H9 (cell line): Measurements from ENCODE around the gene CBLN3. TPM values are rescaled to one million over a fixed set of nuclear protein-coding genes. Genes with fewer than 3 reads are reported as not detected.
A peak's percentile ranks its signal among the peaks of the same experiment; 100 is the strongest.

Experiments used
- DNase-seq: peaks from one replicate; pipeline ENCODE4 v3.0.0-alpha.2; 2017
- H2AFZ ChIP-seq: one replicate; pipeline ENCODE4 v1.6.1; 2013; ENCODE audit warnings: mild to moderate bottlenecking, low read length, control low read depth, moderate library complexity
- H2AK5ac ChIP-seq: 2 replicates; pipeline ENCODE4 v1.6.1; 2013; ENCODE audit warnings: low read length, control low read depth, mixed read lengths; ENCODE audit not compliant: insufficient read length
- H2BK120ac ChIP-seq: one replicate; pipeline ENCODE4 v1.6.1; 2013; ENCODE audit warnings: low read depth, mild to moderate bottlenecking, low read length, control low read depth, inconsistent platforms; ENCODE audit not compliant: poor library complexity, severe bottlenecking
- H2BK12ac ChIP-seq: 2 replicates; pipeline ENCODE4 v1.6.1; 2013; ENCODE audit warnings: low read length, control low read depth, mixed read lengths, low read depth; ENCODE audit not compliant: insufficient read length
- H2BK15ac ChIP-seq: 2 replicates; pipeline ENCODE4 v1.6.1; 2013; ENCODE audit warnings: low read depth, low read length, control low read depth
- H2BK20ac ChIP-seq: one replicate; pipeline ENCODE4 v1.6.1; 2013; ENCODE audit warnings: low read depth, mild to moderate bottlenecking, low read length, control low read depth, inconsistent platforms; ENCODE audit not compliant: poor library complexity, severe bottlenecking
- H2BK5ac ChIP-seq: 2 replicates; pipeline ENCODE4 v1.6.1; 2013; ENCODE audit warnings: low read length, control low read depth, mixed read lengths; ENCODE audit not compliant: insufficient read length
- H3K14ac ChIP-seq: 2 replicates; pipeline ENCODE4 v1.6.1; 2013; ENCODE audit warnings: low read length, control low read depth; ENCODE audit not compliant: insufficient read depth
- H3K18ac ChIP-seq: 2 replicates; pipeline ENCODE4 v1.6.1; 2013; ENCODE audit warnings: low read depth, mild to moderate bottlenecking, mixed read lengths, low read length, control low read depth; ENCODE audit not compliant: insufficient read length
- H3K23ac ChIP-seq: 2 replicates; pipeline ENCODE4 v1.6.1; 2013; ENCODE audit warnings: low read length, control low read depth, mixed read lengths, low read depth; ENCODE audit not compliant: insufficient read length
- H3K23me2 ChIP-seq: 2 replicates; pipeline ENCODE4 v1.6.1; 2013; ENCODE audit warnings: low read depth, mild to moderate bottlenecking, mixed read lengths, low read length, control low read depth; ENCODE audit not compliant: insufficient read length, poor library complexity, severe bottlenecking
- H3K27ac ChIP-seq: 2 replicates; pipeline ENCODE4 v1.5.1; 2013; ENCODE audit warnings: low read length, control low read depth, mixed read lengths, low read depth; ENCODE audit not compliant: insufficient read length
- H3K27me3 ChIP-seq: 2 replicates; pipeline ENCODE4 v1.6.1; 2013; ENCODE audit warnings: low read length, control low read depth, inconsistent platforms; ENCODE audit not compliant: insufficient read depth
- H3K4ac ChIP-seq: 2 replicates; pipeline ENCODE4 v1.6.1; 2013; ENCODE audit warnings: low read depth, mild to moderate bottlenecking, control low read depth, inconsistent platforms, low read length, moderate library complexity
- H3K4me1 ChIP-seq: 2 replicates; pipeline ENCODE4 v1.6.1; 2013; ENCODE audit warnings: low read length, control low read depth, inconsistent platforms; ENCODE audit not compliant: insufficient read depth
- H3K4me2 ChIP-seq: 2 replicates; pipeline ENCODE4 v1.6.1; 2013; ENCODE audit warnings: low read length, control low read depth, mixed read lengths; ENCODE audit not compliant: insufficient read length, insufficient read depth
- H3K56ac ChIP-seq: 2 replicates; pipeline ENCODE4 v1.6.1; 2013; ENCODE audit warnings: low read depth, mild to moderate bottlenecking, mixed read lengths, low read length, control low read depth; ENCODE audit not compliant: insufficient read length
- H3K79me1 ChIP-seq: 2 replicates; pipeline ENCODE4 v1.6.1; 2013; ENCODE audit warnings: low read depth, mild to moderate bottlenecking, moderate library complexity, low read length, control low read depth, inconsistent platforms; ENCODE audit not compliant: insufficient read depth, poor library complexity, severe bottlenecking
- H3K79me2 ChIP-seq: 2 replicates; pipeline ENCODE4 v1.6.1; 2013; ENCODE audit warnings: low read length, control low read depth, inconsistent platforms; ENCODE audit not compliant: insufficient read depth
- H3K9ac ChIP-seq: 2 replicates; pipeline ENCODE4 v1.6.1; 2013; ENCODE audit warnings: low read length, control low read depth, mixed read lengths; ENCODE audit not compliant: insufficient read length; ENCODE audit errors: extremely low read depth
- H3K9me3 ChIP-seq: one replicate; pipeline ENCODE4 v1.6.1; 2013; ENCODE audit warnings: low read depth, low read length, inconsistent platforms; ENCODE audit not compliant: control insufficient read depth
- H3T11ph ChIP-seq: one replicate; pipeline ENCODE4 v1.6.1; 2013; ENCODE audit warnings: mild to moderate bottlenecking, low read length, control low read depth, inconsistent platforms
- H4K20me1 ChIP-seq: one replicate; pipeline ENCODE4 v1.6.1; 2013; ENCODE audit not compliant: control insufficient read depth, insufficient read length, insufficient read depth
- H4K5ac ChIP-seq: 2 replicates; pipeline ENCODE4 v1.6.1; 2013; ENCODE audit warnings: low read depth, mild to moderate bottlenecking, mixed read lengths, low read length, control low read depth; ENCODE audit not compliant: insufficient read length
- H4K8ac ChIP-seq: replicated peaks from 2 replicates; pipeline ENCODE4 v1.6.1; 2013; ENCODE audit warnings: low read length, control low read depth, mixed read lengths, low read depth; ENCODE audit not compliant: insufficient read length
- H4K91ac ChIP-seq: 2 replicates; pipeline ENCODE4 v1.6.1; 2013; ENCODE audit warnings: low read depth, mild to moderate bottlenecking, moderate library complexity, mixed read lengths, low read length, control low read depth; ENCODE audit not compliant: insufficient read length
- H3K27ac Mint-ChIP-seq, 3 experiments: 2 replicates in 2 of 3; 3 replicates in 1 of 3; pipeline ENCODE4 v1.8.0; 2020 to 2021; ENCODE audit warnings: mixed read lengths in 3 of 3, mild to moderate bottlenecking in 1 of 3, moderate library complexity in 1 of 3
- H3K27me3 Mint-ChIP-seq: 2 replicates; pipeline ENCODE4 v1.8.0; 2021; ENCODE audit warnings: low read depth, mild to moderate bottlenecking, moderate library complexity, mixed read lengths
- H3K36me3 Mint-ChIP-seq, 3 experiments: 2 replicates in 2 of 3; 3 replicates in 1 of 3; pipeline ENCODE4 v1.8.0; 2020 to 2021; ENCODE audit warnings: low read depth in 3 of 3, mixed read lengths in 3 of 3; ENCODE audit not compliant: insufficient read depth in 1 of 3
- H3K4me1 Mint-ChIP-seq, 2 experiments: 2 replicates each; pipeline ENCODE4 v1.8.0; 2020; ENCODE audit warnings: mixed read lengths in 2 of 2
- H3K4me3 Mint-ChIP-seq, 2 experiments: 2 replicates in 1 of 2; 3 replicates in 1 of 2; pipeline ENCODE4 v1.8.0; 2020 to 2021; ENCODE audit warnings: mild to moderate bottlenecking in 2 of 2, mixed read lengths in 2 of 2, moderate library complexity in 1 of 2
- H3K9me3 Mint-ChIP-seq, 2 experiments: 2 replicates in 1 of 2; 3 replicates in 1 of 2; pipeline ENCODE4 v1.8.0; 2020; ENCODE audit warnings: mild to moderate bottlenecking in 2 of 2, mixed read lengths in 2 of 2, moderate library complexity in 1 of 2
- CTCF ChIP-seq: fragments of 200-600 bp; sonication (generic); conservative IDR thresholded peaks from 3 replicates; pipeline ENCODE4 v1.8.0; 2021; ENCODE audit warnings: antibody characterized with exemption, mild to moderate bottlenecking
- WGBS: extraction: QIAGEN DNeasy Blood & Tissue Kit; methylation state at CpG from one replicate; pipeline ENCODE4 v1.1.7; 2013; ENCODE audit warnings: missing lambda C conversion rate, low lambda C conversion rate, mixed read lengths; ENCODE audit not compliant: insufficient read length; ENCODE audit errors: extremely low coverage; 5-methylcytosine and 5-hydroxymethylcytosine counted together
- total RNA-seq: library from RNA; stranded (reverse); gene quantifications from 2 replicates; pipeline ENCODE4 v1.2.1, GENCODE V29; 2021

CBLN3 gene
- total RNA-seq, 1 experiment from 2014 or later = 0.39 TPM

- Histone ChIP-seq H2BK20ac (no peak overlapping the region), H3K27me3 (no peaks in the 10 kb centered on the region), H2AK5ac (no peak overlapping the region), H4K5ac (no peak overlapping the region), H3K27ac (no peak overlapping the region), H3K79me2 (no peaks in the 10 kb centered on the region), H4K8ac (no peak overlapping the region), H3K9me3 (no peaks in the 10 kb centered on the region), H3T11ph (no peak overlapping the region), H3K4me2 (no peak overlapping the region), H4K20me1 (peaks cover 2% of the 10 kb centered on the region), H3K9ac (no peak overlapping the region), H3K14ac (no peak overlapping the region), H3K23ac (no peak overlapping the region), H3K18ac (no peak overlapping the region), H2BK12ac (no peak overlapping the region), H2AFZ (no peak overlapping the region), H4K91ac (no peak overlapping the region), H3K23me2 (peaks cover 7% of the 10 kb centered on the region), H3K56ac (no peak overlapping the region), H3K4me1 (peaks cover 3% of the 10 kb centered on the region; the same call in 1 of the 2 replicates), H2BK120ac (no peak overlapping the region), H3K79me1 (no peaks in the 10 kb centered on the region), H2BK5ac (no peak overlapping the region), H3K4ac (no peak overlapping the region), H2BK15ac (no peak overlapping the region)
- Mint-ChIP-seq H3K4me3 (no peak overlapping the region; a peak in 1 of 5 replicates), H3K27ac (peak overlapping the region in 1 of 3 experiments; percentile 88; a peak in 1 of 7 replicates), H3K4me1 (peaks cover 13 to 15% of the 10 kb centered on the region in 2 experiments), H3K27me3 (no peaks in the 10 kb centered on the region), H3K36me3 (peaks cover 11 to 51% (median 49%) of the 10 kb centered on the region in 3 experiments; a peak in 6 of 7 replicates), H3K9me3 (no peaks in the 10 kb centered on the region)
- TF ChIP-seq CTCF = no peak
- no peak for DNase-seq
- WGBS = no CpG with 5 or more reads among the region's 3 CpGs
Measured at GRCh38 chr14:24434676-24435075, 5.2 kb upstream of the CBLN3 start.
